Natural killer cell treated with Interleukin-12 subunit alpha and Interleukin-12 subunit beta and Interleukin-15 and Interleukin-18, amount 100 ng/mL, for 72 hours (primary cell): Measurements from ENCODE around the gene DAAM1. TPM values are rescaled to one million over a fixed set of nuclear protein-coding genes. Genes with fewer than 3 reads are reported as not detected.

ENCODE experiments used
- ATAC-seq, 2 donors: fragments of 150-1000 bp; cut with Tn5 transposase in 1 of 2; sonication (Bioruptor Pico), chemical (Tn5 transposase) in 1 of 2; 2 replicates each; pipeline ENCODE4 v1.10.0; 2021
- DNase-seq: peaks from one replicate; pipeline ENCODE4 v3.0.0; 2022; ENCODE audit warnings: low spot score
- H3K27ac Mint-ChIP-seq, 2 donors: 1 replicate in 1 of 2; 2 replicates in 1 of 2; pipeline ENCODE4 v1.8.0; 2022; ENCODE audit warnings: mixed read lengths in 2 of 2, mild to moderate bottlenecking in 1 of 2, moderate library complexity in 1 of 2
- H3K27me3 Mint-ChIP-seq, 2 donors: 1 replicate in 1 of 2; 2 replicates in 1 of 2; pipeline ENCODE4 v1.8.0; 2022; ENCODE audit warnings: mixed read lengths in 2 of 2
- H3K36me3 Mint-ChIP-seq: one replicate; pipeline ENCODE4 v1.8.0; 2022; ENCODE audit warnings: mixed read lengths
- H3K4me1 Mint-ChIP-seq, 2 donors: 1 replicate in 1 of 2; 2 replicates in 1 of 2; pipeline ENCODE4 v1.8.0; 2022; ENCODE audit warnings: low read depth in 2 of 2, mixed read lengths in 2 of 2, mild to moderate bottlenecking in 1 of 2
- H3K4me3 Mint-ChIP-seq: one replicate; pipeline ENCODE4 v1.8.0; 2022; ENCODE audit warnings: mixed read lengths
- H3K9me3 Mint-ChIP-seq: 2 replicates; pipeline ENCODE4 v1.8.0; 2022; ENCODE audit warnings: mixed read lengths
- total RNA-seq, 2 donors: library from RNA; stranded (reverse); gene quantifications; one replicate each; pipeline ENCODE4 v1.2.3, GENCODE V29; 2022

The DAAM1 gene
- total RNA-seq, 2 donors from 2014 or later = 21.3 to 22.5 TPM

DNA sequence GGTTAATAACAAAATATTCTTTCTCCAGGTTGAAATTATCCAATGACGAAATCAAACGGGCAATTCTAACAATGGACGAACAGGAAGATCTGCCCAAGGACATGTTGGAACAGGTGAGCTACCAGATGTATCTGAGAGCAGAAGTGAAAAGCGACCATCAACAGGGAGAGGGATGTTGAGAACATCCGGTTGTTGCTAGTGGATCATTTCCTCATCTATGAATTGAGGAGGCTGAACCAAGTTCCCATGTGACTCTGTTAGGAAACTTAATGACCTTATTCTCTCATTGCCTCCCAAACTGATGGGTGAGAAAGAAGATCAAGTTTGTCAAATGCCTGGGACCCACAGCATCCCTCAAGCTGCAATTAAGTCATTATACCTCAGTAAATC is 159.0 kb downstream of the DAAM1 start:
- H3K9me3 Mint-ChIP-seq = no peaks in the 10 kb centered on the region
- no peak overlapping the region for H3K4me3 Mint-ChIP-seq
- ATAC-seq (no peak), DNase-seq (no peak)
- H3K27me3 Mint-ChIP-seq = no peaks in the 10 kb centered on the region
- H3K27ac Mint-ChIP-seq = no peak overlapping the region
- H3K36me3 Mint-ChIP-seq = no peaks in the 10 kb centered on the region
- no peaks in the 10 kb centered on the region for H3K4me1 Mint-ChIP-seq

GRCh38 chr14:59347915-59348314 is 159.4 kb downstream of the DAAM1 start:
- H3K36me3 Mint-ChIP-seq = no peaks in the 10 kb centered on the region

GRCh38 chr14:59349258-59349701 is 160.8 kb downstream of the DAAM1 start:
- Mint-ChIP-seq H3K4me1 (no peaks in the 10 kb centered on the region), H3K27me3 (no peaks in the 10 kb centered on the region), H3K27ac (no peak overlapping the region), H3K4me3 (no peak overlapping the region), H3K36me3 (no peaks in the 10 kb centered on the region), H3K9me3 (no peaks in the 10 kb centered on the region)
- DNase-seq = no peak
- ATAC-seq = no peak

More at GRCh38 chr14:59347915-59348314, 159.4 kb downstream of the DAAM1 start:
- Mint-ChIP-seq H3K9me3 (no peaks in the 10 kb centered on the region), H3K4me3 (no peak overlapping the region), H3K27ac (no peak overlapping the region), H3K4me1 (no peaks in the 10 kb centered on the region), H3K27me3 (no peaks in the 10 kb centered on the region)
- ATAC-seq (no peak), DNase-seq (no peak)

GRCh38 chr14:59352961-59353360 is 164.5 kb downstream of the DAAM1 start:
- H3K4me3 Mint-ChIP-seq = no peak overlapping the region
- H3K36me3 Mint-ChIP-seq = peaks cover 5% of the 10 kb centered on the region
- H3K4me1 Mint-ChIP-seq = no peaks in the 10 kb centered on the region
- DNase-seq (no peak), ATAC-seq (no peak)
- no peaks in the 10 kb centered on the region for H3K27me3 Mint-ChIP-seq
- H3K27ac Mint-ChIP-seq = no peak overlapping the region
- no peaks in the 10 kb centered on the region for H3K9me3 Mint-ChIP-seq

DNA sequence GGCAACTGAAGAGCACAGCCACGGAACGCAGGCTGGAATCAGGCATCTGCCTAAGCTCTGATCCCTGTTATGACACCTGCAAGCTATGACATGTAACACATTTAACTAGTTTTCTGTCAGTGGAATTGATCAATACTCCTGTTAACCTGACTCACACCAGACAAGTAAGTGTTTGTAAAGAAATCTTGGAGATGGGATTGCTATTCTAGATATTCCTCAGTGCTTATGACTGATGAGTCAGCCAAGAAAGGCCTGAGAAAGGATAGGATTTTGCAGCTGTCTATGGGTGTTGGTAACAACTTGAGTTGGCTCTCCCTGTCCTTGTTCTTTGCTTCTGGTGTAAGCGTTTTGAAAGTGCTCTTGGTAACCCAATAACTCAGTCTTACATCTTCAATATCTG is 166.2 kb downstream of the DAAM1 start:
- ATAC-seq (no peak), DNase-seq (no peak)
- H3K36me3 Mint-ChIP-seq = peaks cover 5% of the 10 kb centered on the region
- no peaks in the 10 kb centered on the region for H3K9me3 Mint-ChIP-seq
- H3K27ac Mint-ChIP-seq = no peak overlapping the region
- no peak overlapping the region for H3K4me3 Mint-ChIP-seq
- no peaks in the 10 kb centered on the region for H3K27me3 Mint-ChIP-seq
- H3K4me1 Mint-ChIP-seq = peaks cover 2 to 3% of the 10 kb centered on the region in 2 donors

GRCh38 chr14:59355091-59355490 is 166.6 kb downstream of the DAAM1 start:
- H3K4me1 Mint-ChIP-seq = peaks cover 5 to 7% of the 10 kb centered on the region in 2 donors
- ATAC-seq = no peak
- no peak overlapping the region for H3K4me3 Mint-ChIP-seq
- no peak overlapping the region for H3K27ac Mint-ChIP-seq
- H3K9me3 Mint-ChIP-seq = no peaks in the 10 kb centered on the region
- no peaks in the 10 kb centered on the region for H3K27me3 Mint-ChIP-seq
- DNase-seq = no peak
- H3K36me3 Mint-ChIP-seq = peaks cover 5% of the 10 kb centered on the region

- Mint-ChIP-seq H3K27ac (no peak overlapping the region), H3K4me3 (no peak overlapping the region), H3K4me1 (peaks cover 7 to 8% of the 10 kb centered on the region in 2 donors), H3K9me3 (no peaks in the 10 kb centered on the region), H3K36me3 (peaks cover 5% of the 10 kb centered on the region), H3K27me3 (no peaks in the 10 kb centered on the region)
- DNase-seq (no peak), ATAC-seq (no peak)
Measured at GRCh38 chr14:59356312-59356711, 167.8 kb downstream of the DAAM1 start.

DNA sequence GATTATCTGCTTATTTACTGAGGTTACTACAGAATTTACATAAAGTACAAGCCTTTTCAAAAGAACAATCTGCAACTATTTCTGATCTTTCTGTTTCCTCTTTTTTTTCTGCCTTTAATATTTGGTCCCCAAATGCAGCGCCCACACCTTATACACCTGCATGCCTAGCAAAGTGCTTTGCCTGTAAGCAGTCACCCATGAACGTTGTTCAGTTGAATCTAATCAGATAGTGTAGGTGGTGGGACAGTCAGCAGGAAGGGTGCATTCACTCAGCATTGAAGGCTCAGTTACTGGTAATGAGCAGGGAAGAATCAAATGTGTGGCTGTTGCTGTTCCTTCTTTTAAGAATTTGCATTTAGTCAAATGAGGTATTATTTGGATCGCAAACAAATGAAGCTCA is 168.3 kb downstream of the DAAM1 start:
- no peak overlapping the region for H3K4me3 Mint-ChIP-seq

GRCh38 chr14:59358102-59358501 is 169.6 kb downstream of the DAAM1 start:
- peaks cover 7 to 8% of the 10 kb centered on the region in 2 donors for H3K4me1 Mint-ChIP-seq
- no peaks in the 10 kb centered on the region for H3K27me3 Mint-ChIP-seq
- H3K4me3 Mint-ChIP-seq = no peak overlapping the region
- ATAC-seq (no peak), DNase-seq (no peak)
- no peaks in the 10 kb centered on the region for H3K9me3 Mint-ChIP-seq
- no peak overlapping the region for H3K27ac Mint-ChIP-seq
- peaks cover 5% of the 10 kb centered on the region for H3K36me3 Mint-ChIP-seq

More for the DNA sequence above, 168.3 kb downstream of the DAAM1 start:
- Mint-ChIP-seq H3K27ac (no peak overlapping the region), H3K27me3 (no peaks in the 10 kb centered on the region), H3K36me3 (peaks cover 5% of the 10 kb centered on the region), H3K9me3 (no peaks in the 10 kb centered on the region), H3K4me1 (peaks cover 7 to 8% of the 10 kb centered on the region in 2 donors)
- no peak for DNase-seq
- ATAC-seq = no peak

GRCh38 chr14:59358784-59359183 is 170.3 kb downstream of the DAAM1 start:
- Mint-ChIP-seq H3K9me3 (no peaks in the 10 kb centered on the region), H3K4me3 (no peak overlapping the region), H3K36me3 (peaks cover 5% of the 10 kb centered on the region), H3K4me1 (peaks cover 7 to 8% of the 10 kb centered on the region in 2 donors), H3K27me3 (no peaks in the 10 kb centered on the region), H3K27ac (no peak overlapping the region)
- ATAC-seq = no peak
- no peak for DNase-seq

DNA sequence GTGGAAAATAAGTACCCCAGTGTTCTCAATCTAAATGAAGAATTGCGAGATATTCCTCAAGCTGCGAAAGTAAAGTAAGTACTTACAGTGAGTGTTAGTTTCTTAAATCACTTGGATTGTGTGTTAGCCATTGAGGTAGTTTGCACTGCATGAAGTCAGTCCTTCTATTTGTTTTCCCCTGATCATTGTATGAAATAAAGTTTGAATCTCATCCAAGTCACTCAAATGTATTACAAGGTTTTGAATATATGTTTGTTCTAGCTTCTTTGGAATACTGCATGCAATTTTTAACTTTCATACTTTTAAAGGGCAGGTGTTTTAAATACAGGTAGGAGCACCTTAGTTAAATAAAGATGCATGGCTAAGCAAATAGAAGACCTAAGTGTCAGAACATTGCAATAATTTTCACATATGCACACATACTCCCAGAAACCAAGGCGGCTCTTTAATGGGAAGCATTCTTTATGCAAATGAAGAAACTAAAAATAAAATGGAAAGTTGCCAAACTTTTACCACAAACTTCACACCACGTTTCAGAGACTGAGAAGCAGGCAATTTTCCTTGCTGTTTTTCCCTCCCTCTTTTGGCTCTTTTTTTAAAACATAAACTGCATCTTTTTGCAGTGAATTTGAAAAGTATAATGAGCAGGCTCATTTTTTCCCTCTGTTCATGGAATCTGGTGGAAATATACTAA is 171.1 kb downstream of the DAAM1 start:
- Mint-ChIP-seq H3K4me3 (no peak overlapping the region), H3K27me3 (no peaks in the 10 kb centered on the region), H3K9me3 (no peaks in the 10 kb centered on the region), H3K27ac (no peak overlapping the region), H3K36me3 (peaks cover 10% of the 10 kb centered on the region), H3K4me1 (peaks cover 7 to 8% of the 10 kb centered on the region in 2 donors)
- DNase-seq = no peak
- no peak for ATAC-seq

DNA sequence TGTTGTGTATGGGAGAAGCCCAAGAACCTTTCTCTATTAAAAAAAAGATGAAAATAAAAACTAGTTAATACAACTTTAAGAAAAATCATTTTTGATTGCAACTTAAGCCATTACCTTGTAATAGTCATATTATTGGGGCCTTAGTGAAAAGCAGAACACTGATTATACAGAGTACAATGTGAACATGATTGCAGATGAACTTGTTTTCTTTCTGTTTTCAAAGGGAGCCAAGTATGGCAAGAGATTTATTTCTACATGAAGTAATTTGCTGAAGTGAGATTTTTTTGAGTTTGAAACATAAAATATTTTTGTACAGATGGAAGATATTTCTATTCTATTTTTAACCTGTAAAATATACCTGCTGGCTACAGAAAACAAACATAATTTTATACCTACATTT is 171.8 kb downstream of the DAAM1 start:
- no peaks in the 10 kb centered on the region for H3K9me3 Mint-ChIP-seq
- H3K36me3 Mint-ChIP-seq = peaks cover 16% of the 10 kb centered on the region
- DNase-seq (no peak), ATAC-seq (no peak)
- H3K4me3 Mint-ChIP-seq = no peak overlapping the region
- H3K27me3 Mint-ChIP-seq = no peaks in the 10 kb centered on the region
- no peak overlapping the region for H3K27ac Mint-ChIP-seq
- H3K4me1 Mint-ChIP-seq = peaks cover 7 to 8% of the 10 kb centered on the region in 2 donors

DNA sequence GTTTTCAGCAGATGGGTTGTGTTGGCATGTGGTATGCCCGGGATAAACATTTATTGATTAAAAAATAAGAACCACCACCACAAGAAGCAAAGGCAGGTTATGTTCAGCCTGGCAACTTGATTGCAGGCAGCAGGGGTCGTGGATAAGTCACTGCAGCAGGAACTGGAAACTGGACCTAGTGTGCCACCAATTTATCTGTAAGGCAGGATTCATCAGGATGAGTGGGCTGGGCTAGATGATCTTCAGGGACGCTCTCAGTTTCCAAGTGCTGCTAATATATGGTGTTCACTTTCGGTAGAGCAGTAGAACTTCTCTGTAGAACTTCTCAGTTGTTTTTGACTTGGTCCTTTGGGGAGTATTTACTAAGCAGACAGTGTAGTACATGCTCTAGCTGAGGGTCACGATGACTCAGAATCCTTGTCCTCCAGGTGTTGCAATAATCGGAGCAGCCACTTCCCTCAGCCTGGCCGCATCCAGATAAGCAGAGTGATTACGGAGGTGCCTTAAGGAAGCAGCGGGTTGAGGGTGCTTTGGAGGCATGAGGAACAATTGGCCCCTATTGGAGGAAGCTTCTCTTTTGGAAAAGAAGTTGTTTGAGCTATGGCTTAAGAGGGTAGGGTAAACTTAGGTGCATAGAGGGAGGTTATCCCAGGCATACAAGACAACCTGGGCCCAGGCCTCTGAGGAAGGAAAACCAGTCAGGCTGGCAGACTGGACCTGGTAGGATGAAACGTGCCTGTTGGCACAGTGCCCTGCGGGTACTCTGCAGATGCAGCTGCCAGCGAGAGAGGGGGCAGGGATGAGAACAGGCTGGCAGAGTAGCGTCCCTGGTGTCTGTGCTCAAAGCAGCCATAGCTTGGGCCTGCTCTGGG is 172.7 kb downstream of the DAAM1 start:
- no peak for DNase-seq
- Mint-ChIP-seq H3K9me3 (no peaks in the 10 kb centered on the region), H3K4me1 (peaks cover 7 to 8% of the 10 kb centered on the region in 2 donors), H3K4me3 (no peak overlapping the region), H3K27ac (no peak overlapping the region), H3K27me3 (no peaks in the 10 kb centered on the region), H3K36me3 (peaks cover 16% of the 10 kb centered on the region)
- peak in 1 of 2 donors; percentile 48 for ATAC-seq

GRCh38 chr14:59362513-59362912 is 174.0 kb downstream of the DAAM1 start:
- peaks cover 7 to 8% of the 10 kb centered on the region in 2 donors for H3K4me1 Mint-ChIP-seq
- ATAC-seq = no peak

More at GRCh38 chr14:59362513-59362912, 174.0 kb downstream of the DAAM1 start:
- DNase-seq = no peak
- no peak overlapping the region for H3K4me3 Mint-ChIP-seq
- H3K9me3 Mint-ChIP-seq = no peaks in the 10 kb centered on the region
- peaks cover 15% of the 10 kb centered on the region for H3K36me3 Mint-ChIP-seq
- no peaks in the 10 kb centered on the region for H3K27me3 Mint-ChIP-seq
- H3K27ac Mint-ChIP-seq = no peak overlapping the region
